Omental fat pad (tissue), 4 donors: ENCODE data around the gene TRIM41. TPM values are rescaled to one million over a fixed set of nuclear protein-coding genes. Genes with fewer than 3 reads are reported as not detected.

ENCODE experiments used
- ATAC-seq: fragments of 150-250 bp; one replicate; pipeline ENCODE4 v1.9.1; 2016; ENCODE audit warnings: mild to moderate bottlenecking, moderate library complexity; ENCODE audit not compliant: low FRiP score
- DNase-seq: peaks from one replicate; pipeline ENCODE4 v3.0.0-alpha.2; 2019; ENCODE audit warnings: low spot score
- total RNA-seq, 4 donors: library from RNA; depleted of rRNA; stranded (reverse); fragments of >200 nt; gene quantifications; one replicate each; pipeline ENCODE4 v1.1.0, GENCODE V29; 2016
- TF ChIP-seq, protein P1 (sequence below), 3 donors: fragments of 450-650 bp; IDR thresholded peaks; one replicate each; pipeline ENCODE4 v1.5.1; 2016 to 2017; ENCODE audit warnings: antibody characterized with exemption in 3 of 3, mild to moderate bottlenecking in 3 of 3, moderate library complexity in 2 of 3

TRIM41 gene
- total RNA-seq, 4 donors from 2014 or later, result 9.8 to 16.4 (median 12.6) TPM

GRCh38 chr5:181184845-181185216 lies 38.2 kb upstream of the TRIM41 start:
- ATAC-seq (no peak), DNase-seq (no peak)
- TF ChIP-seq, protein P1, sequence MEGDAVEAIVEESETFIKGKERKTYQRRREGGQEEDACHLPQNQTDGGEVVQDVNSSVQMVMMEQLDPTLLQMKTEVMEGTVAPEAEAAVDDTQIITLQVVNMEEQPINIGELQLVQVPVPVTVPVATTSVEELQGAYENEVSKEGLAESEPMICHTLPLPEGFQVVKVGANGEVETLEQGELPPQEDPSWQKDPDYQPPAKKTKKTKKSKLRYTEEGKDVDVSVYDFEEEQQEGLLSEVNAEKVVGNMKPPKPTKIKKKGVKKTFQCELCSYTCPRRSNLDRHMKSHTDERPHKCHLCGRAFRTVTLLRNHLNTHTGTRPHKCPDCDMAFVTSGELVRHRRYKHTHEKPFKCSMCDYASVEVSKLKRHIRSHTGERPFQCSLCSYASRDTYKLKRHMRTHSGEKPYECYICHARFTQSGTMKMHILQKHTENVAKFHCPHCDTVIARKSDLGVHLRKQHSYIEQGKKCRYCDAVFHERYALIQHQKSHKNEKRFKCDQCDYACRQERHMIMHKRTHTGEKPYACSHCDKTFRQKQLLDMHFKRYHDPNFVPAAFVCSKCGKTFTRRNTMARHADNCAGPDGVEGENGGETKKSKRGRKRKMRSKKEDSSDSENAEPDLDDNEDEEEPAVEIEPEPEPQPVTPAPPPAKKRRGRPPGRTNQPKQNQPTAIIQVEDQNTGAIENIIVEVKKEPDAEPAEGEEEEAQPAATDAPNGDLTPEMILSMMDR (IDR thresholded peaks at IDR 0.05), result no peak

GRCh38 chr5:181185560-181185959 lies 37.5 kb upstream of the TRIM41 start:
- TF ChIP-seq, protein P1 (IDR thresholded peaks at IDR 0.05), result no peak
- no peak for DNase-seq
- no peak for ATAC-seq

DNA sequence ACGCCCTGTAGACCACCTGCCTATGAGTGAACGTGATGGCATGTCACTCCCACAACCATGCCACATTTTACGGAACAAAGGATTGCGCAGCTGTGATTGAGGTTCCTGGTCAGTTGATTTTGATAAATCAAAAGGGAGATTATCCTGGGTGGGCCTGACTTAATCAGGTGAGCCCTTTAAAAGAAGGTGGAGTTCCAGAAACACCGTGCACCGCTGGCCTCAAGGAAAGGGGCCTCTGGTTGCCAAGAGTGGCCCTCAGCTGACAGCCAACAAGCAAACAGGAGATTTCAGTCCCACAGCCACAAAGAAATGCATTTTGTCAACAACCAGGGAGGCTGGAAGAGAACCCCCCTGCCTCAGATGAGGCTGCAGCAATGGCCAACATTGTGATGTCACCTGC lies 37.1 kb upstream of the TRIM41 start:
- TF ChIP-seq, protein P1 (IDR thresholded peaks at IDR 0.05), result no peak
- DNase-seq (no peak), ATAC-seq (no peak)

- TF ChIP-seq, protein P1 (IDR thresholded peaks at IDR 0.05), result no peak
- no peak for ATAC-seq
- no peak for DNase-seq
Observed at GRCh38 chr5:181186986-181187499, 36.0 kb upstream of the TRIM41 start.

DNA sequence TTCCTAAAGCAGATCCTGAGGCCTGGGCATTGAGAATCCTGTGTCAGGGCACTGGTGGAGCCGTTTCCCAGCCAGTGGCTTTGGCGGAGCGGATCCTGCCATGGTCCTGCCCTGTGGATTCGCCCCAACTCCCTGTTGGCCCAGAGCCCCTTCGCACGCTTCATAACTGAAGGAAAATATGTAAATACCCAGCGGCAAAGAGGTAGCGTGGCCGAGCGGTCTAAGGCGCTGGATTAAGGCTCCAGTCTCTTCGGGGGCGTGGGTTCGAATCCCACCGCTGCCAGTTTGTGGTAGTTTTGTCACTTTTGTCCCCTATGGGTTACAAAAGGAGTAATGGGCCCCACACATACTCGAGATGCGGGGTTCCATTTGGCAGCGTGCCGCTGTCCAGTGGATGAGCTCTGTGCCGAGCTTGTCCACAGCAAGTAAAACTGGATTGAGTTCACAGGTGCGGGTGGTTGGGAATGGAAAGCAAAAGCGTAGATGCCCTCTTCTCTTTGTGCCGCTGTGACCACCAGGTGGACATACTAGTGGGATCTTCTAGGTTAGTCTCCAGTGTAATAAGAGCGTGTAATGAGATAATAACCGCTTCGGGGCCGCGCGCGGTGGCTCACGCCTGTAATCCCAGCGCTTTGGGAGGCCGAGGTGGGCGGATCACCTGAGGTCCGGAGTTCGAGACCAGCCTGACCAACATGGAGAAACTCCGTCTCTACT lies 35.4 kb upstream of the TRIM41 start:
- TF ChIP-seq, protein P1 (IDR thresholded peaks at IDR 0.05), result no peak
- ATAC-seq, result no peak
- peak; percentile 38 for DNase-seq

DNA sequence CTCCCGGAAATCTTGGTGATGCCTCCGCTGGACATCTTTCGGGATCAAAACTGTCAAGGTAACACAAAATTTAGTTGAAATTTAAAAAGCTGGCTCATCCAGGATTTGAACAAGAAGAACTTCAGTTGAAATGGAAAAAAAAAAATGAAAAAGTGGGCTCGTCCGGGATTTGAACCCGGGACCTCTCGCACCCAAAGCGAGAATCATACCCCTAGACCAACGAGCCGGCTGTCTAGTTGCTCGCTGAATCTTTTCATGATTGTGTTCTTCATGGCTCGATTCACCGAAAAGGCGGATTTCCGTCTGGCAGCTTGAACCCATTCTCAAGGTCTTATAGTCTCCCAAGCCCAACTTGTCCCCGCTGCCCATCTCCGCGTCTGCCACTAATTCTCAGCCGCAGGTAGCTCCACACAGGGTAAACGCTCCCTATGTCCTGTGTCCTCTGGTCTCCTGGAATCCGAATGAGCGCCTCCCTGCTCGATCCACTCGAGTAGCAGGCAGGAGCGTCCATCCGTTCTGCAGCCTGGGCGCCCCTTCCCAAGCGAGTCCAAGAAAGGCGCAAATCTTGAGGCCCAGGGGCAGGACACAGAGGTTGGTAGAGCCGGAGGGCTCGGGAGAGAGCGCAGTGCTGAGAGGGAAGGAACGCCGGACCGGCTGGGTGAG lies 34.2 kb upstream of the TRIM41 start:
- peak; percentile 90 for DNase-seq
- no peak for ATAC-seq
- TF ChIP-seq, protein P1 (IDR thresholded peaks at IDR 0.05), result no peak
